HepG2 (cell line): Measurements from ENCODE around the gene TLE7. TPM values are rescaled to one million over a fixed set of nuclear protein-coding genes. Genes with fewer than 3 reads are reported as not detected.

Source experiments
- ARNTL ChIP-seq: sonication (generic); formaldehyde crosslinking; IDR thresholded peaks from 2 replicates; pipeline ENCODE4 v1.4.0; 2020; ENCODE audit warnings: mild to moderate bottlenecking, missing genetic modification reagents
- IRF2 ChIP-seq: IDR thresholded peaks from 2 replicates; pipeline ENCODE4 v1.6.1; 2018; ENCODE audit warnings: missing genetic modification reagents, missing compliant biosample characterization
- KIAA2018 ChIP-seq: sonication (generic); formaldehyde crosslinking; IDR thresholded peaks from 2 replicates; pipeline ENCODE4 v1.5.0; 2020; ENCODE audit warnings: mild to moderate bottlenecking, missing genetic modification reagents, borderline replicate concordance
- KLF11 ChIP-seq: IDR thresholded peaks from 2 replicates; pipeline ENCODE4 v1.6.1; 2016; ENCODE audit warnings: missing compliant biosample characterization
- MTERF4 ChIP-seq: sonication (generic); formaldehyde crosslinking; IDR thresholded peaks from 2 replicates; pipeline ENCODE4 v1.8.0; 2023; ENCODE audit warnings: mild to moderate bottlenecking, missing genetic modification reagents
- MTF1 ChIP-seq: sonication (generic); formaldehyde crosslinking; IDR thresholded peaks from 2 replicates; pipeline ENCODE4 v1.5.0; 2020; ENCODE audit warnings: missing genetic modification reagents
- NFATC3 ChIP-seq: sonication (generic); formaldehyde crosslinking; IDR thresholded peaks from 2 replicates; pipeline ENCODE4 v1.5.1; 2020; ENCODE audit warnings: mild to moderate bottlenecking, missing genetic modification reagents
- RARG ChIP-seq: sonication (generic); formaldehyde crosslinking; IDR thresholded peaks from 2 replicates; pipeline ENCODE4 v1.4.0; 2020; ENCODE audit warnings: low read depth, mild to moderate bottlenecking, missing genetic modification reagents
- RXRB ChIP-seq: IDR thresholded peaks from 2 replicates; pipeline ENCODE4 v1.6.1; 2016; ENCODE audit warnings: borderline replicate concordance, missing genetic modification reagents, missing compliant biosample characterization
- SMAD9 ChIP-seq: sonication (generic); formaldehyde crosslinking; IDR thresholded peaks from 2 replicates; pipeline ENCODE4 v1.5.1; 2020; ENCODE audit warnings: mild to moderate bottlenecking, missing genetic modification reagents
- TMF1 ChIP-seq: sonication (generic); formaldehyde crosslinking; IDR thresholded peaks from 2 replicates; pipeline ENCODE4 v1.8.1; 2022; ENCODE audit warnings: low read depth, missing genetic modification reagents
- ZFP41 ChIP-seq: sonication (generic); formaldehyde crosslinking; IDR thresholded peaks from 2 replicates; pipeline ENCODE4 v1.4.0; 2020; ENCODE audit warnings: mild to moderate bottlenecking, missing genetic modification reagents, borderline replicate concordance
- ZMAT3 ChIP-seq: sonication (generic); formaldehyde crosslinking; conservative IDR thresholded peaks from 2 replicates; pipeline ENCODE4 v1.7.0; 2021; ENCODE audit warnings: missing genetic modification reagents
- ZNF281 ChIP-seq: sonication (generic); formaldehyde crosslinking; IDR thresholded peaks from 2 replicates; pipeline ENCODE4 v1.4.0; 2020; ENCODE audit warnings: missing genetic modification reagents, borderline replicate concordance
- ZNF580 ChIP-seq: IDR thresholded peaks from 2 replicates; pipeline ENCODE4 v1.6.1; 2016; ENCODE audit warnings: low read depth, borderline replicate concordance
- ZNF720 ChIP-seq: sonication (generic); formaldehyde crosslinking; IDR thresholded peaks from 2 replicates; pipeline ENCODE4 v1.4.0; 2020; ENCODE audit warnings: missing genetic modification reagents
- ZNF775 ChIP-seq: sonication (generic); formaldehyde crosslinking; IDR thresholded peaks from 2 replicates; pipeline ENCODE4 v1.4.0; 2020; ENCODE audit warnings: missing genetic modification reagents, mild to moderate bottlenecking, moderate library complexity, borderline replicate concordance
- ZNF780A ChIP-seq: sonication (generic); formaldehyde crosslinking; IDR thresholded peaks from 2 replicates; pipeline ENCODE4 v1.8.0; 2022; ENCODE audit warnings: mild to moderate bottlenecking, missing genetic modification reagents, moderate library complexity
- ZSCAN12 ChIP-seq: sonication (generic); formaldehyde crosslinking; IDR thresholded peaks from 2 replicates; pipeline ENCODE4 v1.9.0; 2021; ENCODE audit warnings: mild to moderate bottlenecking, missing genetic modification reagents
- polyA plus RNA-seq, 8 experiments: library from polyadenylated mRNA; depleted of rRNA in 3 of 8; stranded (reverse) in 7 of 8; unstranded in 1 of 8; fragments of >200 nt; fragmentation: Illumina TruSeq in 4 of 8; extraction: Trizol in 4 of 8; gene quantifications; 2 replicates each; pipeline versions ENCODE4 v1.2.1 to v1.2.3, GENCODE V29; 2011 to 2016; ENCODE audit warnings: low read depth in 4 of 8, missing spikeins in 1 of 8, mixed read lengths in 1 of 8; ENCODE audit not compliant: insufficient read depth in 1 of 8
- total RNA-seq, 5 experiments: library from RNA; depleted of rRNA; stranded (reverse); fragments of >200 nt; fragmentation: Illumina TruSeq; extraction: Trizol; gene quantifications; 2 replicates each; pipeline ENCODE4 v1.2.3, GENCODE V29; 2016; ENCODE audit warnings: low read depth in 1 of 5

The TLE7 gene
- total and polyA plus RNA-seq, 2 of the 13 experiments (the other 11 are each of a cell fraction or from before 2014, with no cell fraction given): not detected

- TF ChIP-seq KIAA2018 (CRISPR knock-in tag) (peak; percentile 84; the same call in 1 of the 2 replicates), ZNF720 (CRISPR knock-in tag) (peak; percentile 96), NFATC3 (CRISPR knock-in tag) (0 out of 2 replicates have a peak, but pooled peaks have one; percentile 58), SMAD9 (CRISPR knock-in tag) (peak; percentile 91; the same call in 1 of the 2 replicates), TMF1 (CRISPR knock-in tag) (peak; percentile 78; the same call in 1 of the 2 replicates), ZSCAN12 (CRISPR knock-in tag) (peak; percentile 98), ZFP41 (CRISPR knock-in tag) (peak; percentile 44; the same call in 1 of the 2 replicates), RXRB (CRISPR knock-in tag) (peak; percentile 72), ZNF775 (CRISPR knock-in tag) (0 out of 2 replicates have a peak, but pooled peaks have one; percentile 82), ZMAT3 (CRISPR knock-in tag) (peak; percentile 93), MTF1 (peak; percentile 93), ZNF580 (CRISPR knock-in tag) (peak; percentile 90), IRF2 (CRISPR knock-in tag) (peak; percentile 85), ARNTL (CRISPR knock-in tag) (peak; percentile 87), ZNF281 (peak; percentile 79), KLF11 (CRISPR knock-in tag) (peak; percentile 98), ZNF780A (CRISPR knock-in tag) (peak; percentile 69; the same call in 1 of the 2 replicates), RARG (CRISPR knock-in tag) (no peak), MTERF4 (CRISPR knock-in tag) (peak; percentile 79)
These were observed 26.0 kb upstream of the TLE7 start (continued) for GRCh38 chr16:71467810-71468209.
